Endometrial microvascular endothelial cells (primary cell): ENCODE measurements around the gene ANKS6. TPM values are rescaled to one million over a fixed set of nuclear protein-coding genes. Genes with fewer than 3 reads are reported as not detected.

ENCODE experiments used
- in situ Hi-C: cut with HindIII; loops from 2 replicates; pipeline ENCODE4 v1.10.0; 2017; ENCODE audit warnings: low sequenced_read_pairs, low pct_unique_long_range_greater_than_20kb; ENCODE audit errors: inconsistent ontology term
- total RNA-seq: library from RNA; depleted of rRNA; stranded (reverse); fragments of >200 nt; gene quantifications from one replicate; pipeline ENCODE4 v1.2.3, GENCODE V29; 2015; ENCODE audit errors: inconsistent ontology term

ANKS6 gene
- total RNA-seq, 1 donor from 2014 or later = 18.1 TPM

GRCh38 chr9:98795295-98795955, 930 bp downstream of the ANKS6 start:
- in situ Hi-C loops = no loop called here

DNA sequence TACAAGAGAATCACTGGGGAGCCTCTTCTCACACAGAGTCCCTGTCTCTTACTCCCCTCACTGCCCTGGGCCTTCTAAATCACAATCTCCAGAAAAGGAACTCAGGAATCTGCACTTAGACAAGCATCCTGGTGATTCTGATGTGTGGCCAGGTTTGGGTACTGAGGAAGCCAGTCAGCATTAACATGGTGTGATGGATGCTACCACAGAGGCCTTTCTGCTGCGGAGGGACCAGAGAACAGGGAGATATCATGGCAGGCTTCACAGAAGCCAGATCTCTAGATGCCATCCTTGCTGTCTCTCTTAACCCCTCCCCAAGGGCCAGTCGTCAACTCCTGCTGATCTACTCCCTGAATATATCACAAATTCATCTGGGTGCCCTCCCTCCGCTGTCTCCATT, 1.6 kb downstream of the ANKS6 start:
- in situ Hi-C loops = no loop called here

- in situ Hi-C loops = no loop called here
Measured at GRCh38 chr9:98793031-98793430, 3.3 kb downstream of the ANKS6 start.

GRCh38 chr9:98791608-98792490, 4.5 kb downstream of the ANKS6 start:
- in situ Hi-C loops = no loop called here

DNA sequence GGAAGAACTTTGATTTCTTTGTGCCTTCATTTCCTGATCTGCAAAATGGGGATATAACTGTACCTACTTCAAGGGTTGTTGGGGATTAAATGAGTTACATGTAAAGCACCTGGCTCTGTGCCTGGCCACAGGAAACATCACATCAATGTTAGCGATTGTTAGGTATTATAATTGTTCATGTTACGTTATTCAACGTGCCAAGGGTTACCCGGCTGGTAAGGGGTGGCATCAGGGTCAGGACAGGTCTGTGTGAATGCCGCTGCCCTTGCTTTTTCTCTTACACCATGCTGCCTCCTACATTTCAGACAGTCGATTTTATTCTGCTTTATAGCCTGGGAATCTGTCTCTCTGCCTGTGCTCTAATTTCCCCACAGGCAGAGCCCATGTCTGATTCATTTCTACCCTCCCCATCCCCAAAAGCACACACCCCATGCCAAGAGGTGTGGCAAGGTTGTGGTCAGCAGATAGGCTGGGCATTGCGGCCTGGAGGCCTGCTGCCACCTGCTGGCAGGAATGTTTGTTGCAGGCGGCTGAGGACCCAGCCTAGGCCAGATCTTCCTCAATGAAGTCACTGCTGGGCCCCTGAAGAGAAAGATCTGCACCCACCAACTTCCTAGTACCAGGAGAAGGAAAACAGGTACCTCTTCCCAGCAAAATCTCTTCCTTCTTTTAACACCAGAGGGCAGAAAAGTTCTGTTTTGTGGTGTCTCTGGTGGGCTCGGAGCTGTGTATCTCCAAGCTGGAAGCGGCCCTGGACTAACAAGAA, 5.3 kb downstream of the ANKS6 start:
- in situ Hi-C loops = no loop called here

DNA sequence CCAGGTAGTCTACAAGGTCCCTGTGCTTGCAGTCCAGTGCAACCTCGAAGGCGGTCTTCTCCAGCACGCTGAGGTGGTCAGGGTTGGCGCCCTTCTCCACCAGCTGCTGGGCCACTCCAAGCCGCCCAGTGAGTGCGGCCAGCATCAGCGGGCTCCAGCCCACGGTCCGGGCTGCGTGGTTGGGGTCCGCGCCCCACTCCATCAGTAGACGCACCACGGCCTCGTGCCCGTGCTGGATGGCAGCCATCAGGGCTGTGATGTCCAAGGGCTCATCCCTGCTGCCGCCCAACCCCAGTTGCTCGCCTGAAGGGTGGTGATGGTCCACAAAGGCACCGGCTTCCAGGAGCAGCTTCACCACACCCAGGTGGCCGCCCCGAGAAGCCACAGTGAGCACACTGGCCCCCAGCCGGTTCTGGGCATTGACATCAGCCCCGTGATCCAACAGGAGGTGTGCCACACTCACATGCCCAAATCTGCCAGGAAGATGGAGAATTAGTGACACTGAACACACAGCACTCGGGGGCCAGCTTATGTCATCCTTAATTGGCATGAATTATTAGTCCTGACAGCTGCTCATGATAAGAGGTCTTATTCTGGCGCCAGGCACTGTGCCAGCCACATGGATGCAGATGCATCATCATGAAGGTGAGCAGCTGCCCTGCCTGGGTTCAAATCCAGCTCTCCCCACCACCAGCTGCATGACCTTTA, 6.1 kb downstream of the ANKS6 start:
- in situ Hi-C loops = no loop called here

DNA sequence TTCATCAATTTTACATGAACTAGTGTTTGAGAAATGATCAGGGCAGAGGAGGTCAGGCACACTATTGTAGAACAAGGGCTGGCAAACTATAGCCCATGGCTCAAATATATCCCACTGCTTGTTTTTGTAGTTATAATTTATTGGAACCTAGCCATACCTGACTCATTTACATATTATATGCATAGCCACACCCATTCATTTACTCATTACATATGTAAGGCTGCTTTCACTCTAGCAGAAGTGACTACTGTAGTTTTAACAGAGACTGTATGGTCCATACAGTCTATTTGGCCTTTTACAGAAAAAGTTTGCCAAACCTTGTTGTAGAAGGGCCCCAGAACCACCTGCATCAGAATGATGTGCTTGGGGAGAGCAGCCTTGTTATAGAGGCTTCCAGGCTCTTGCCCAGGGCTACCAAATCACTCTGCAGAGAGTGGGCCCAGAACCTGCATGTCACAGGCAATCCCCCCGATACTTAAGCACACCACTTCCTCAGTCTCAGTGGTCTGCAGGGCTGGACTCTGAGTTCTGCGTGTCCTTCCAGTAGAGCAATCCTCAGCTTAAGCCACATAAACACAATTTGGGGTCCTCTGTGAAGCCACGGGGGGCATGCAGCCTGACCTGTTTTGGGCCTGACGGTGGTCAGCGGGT, 6.7 kb downstream of the ANKS6 start:
- in situ Hi-C loops = no loop called here

DNA sequence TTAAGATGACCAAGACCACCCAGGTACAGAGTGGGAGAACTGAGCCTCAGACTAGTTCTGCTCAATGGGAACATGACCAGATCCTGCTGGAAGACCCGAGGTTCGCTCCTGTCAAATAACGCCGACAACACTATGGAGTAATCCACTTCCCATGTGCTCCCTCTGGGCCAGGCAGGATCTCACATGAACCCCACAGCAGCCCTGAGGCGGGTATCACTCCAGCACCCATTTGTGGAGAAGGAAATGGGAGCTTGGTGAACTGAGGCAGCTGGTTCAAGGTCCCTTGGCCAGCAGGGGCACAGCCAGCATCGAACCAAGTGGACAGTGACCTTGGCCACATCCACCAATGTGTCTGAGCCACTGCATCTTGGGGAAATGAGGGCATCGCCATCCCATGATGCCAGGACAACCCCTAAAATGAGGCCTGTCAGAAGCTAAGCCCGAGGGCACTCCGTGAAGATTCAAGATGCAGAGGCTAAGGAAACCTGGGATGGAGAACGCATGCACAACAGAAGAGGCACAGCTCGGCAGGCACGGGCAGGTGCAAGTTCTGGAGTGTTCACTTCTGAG, 8.5 kb downstream of the ANKS6 start:
- in situ Hi-C loops = no loop called here

GRCh38 chr9:98786750-98787510, 9.4 kb downstream of the ANKS6 start:
- in situ Hi-C loops = no loop called here

- in situ Hi-C loops = no loop called here
Measured at GRCh38 chr9:98784831-98785806, 11.2 kb downstream of the ANKS6 start.

DNA sequence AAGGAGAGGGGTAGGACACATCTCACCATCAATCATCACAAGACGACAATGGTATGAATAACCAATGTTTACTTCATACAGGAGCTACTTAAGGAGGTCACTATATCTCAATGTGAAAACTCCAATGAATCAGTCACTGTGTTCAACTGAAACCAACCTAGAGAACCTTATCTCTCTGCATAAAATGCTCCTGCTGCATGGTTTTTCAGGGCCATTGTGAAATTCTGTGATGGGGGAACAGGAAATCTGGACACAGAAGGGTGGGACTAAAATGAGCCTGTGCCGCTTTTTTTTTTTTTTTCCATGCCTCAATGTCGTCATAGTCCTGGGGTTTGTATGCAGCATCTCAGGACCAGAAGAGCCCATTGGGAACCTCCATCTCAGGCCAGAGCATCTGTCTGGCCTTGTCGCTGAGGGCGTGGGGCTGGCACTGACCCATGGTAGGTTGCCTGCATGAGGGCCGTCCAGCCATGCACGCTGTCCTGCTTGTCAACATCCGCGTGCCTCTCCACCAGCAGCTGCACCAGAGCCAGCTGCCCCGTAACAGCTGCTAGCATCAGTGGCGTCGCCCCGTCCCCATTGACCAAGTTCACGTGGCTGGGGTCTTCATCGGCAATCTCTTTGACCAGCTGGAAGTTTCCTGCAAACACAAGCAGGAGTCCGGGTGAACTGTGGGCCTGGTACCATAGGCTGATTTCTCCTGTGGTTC, 12.7 kb downstream of the ANKS6 start:
- in situ Hi-C loops = no loop called here

GRCh38 chr9:98781588-98782383, 14.6 kb downstream of the ANKS6 start:
- in situ Hi-C loops = no loop called here

GRCh38 chr9:98780059-98780749, 16.2 kb downstream of the ANKS6 start:
- in situ Hi-C loops = no loop called here

GRCh38 chr9:98778711-98779530, 17.4 kb downstream of the ANKS6 start:
- in situ Hi-C loops = no loop called here
